BJ (cell line): Measurements from ENCODE around the gene ZBTB1. TPM values are rescaled to one million over a fixed set of nuclear protein-coding genes. Genes with fewer than 3 reads are reported as not detected.

Source experiments
- CTCF ChIA-PET: fragments of 350-600 bp; formaldehyde crosslinking; extraction: SDS; loops from one replicate; lab custom pipeline; 2021; ENCODE audit warnings: antibody characterized with exemption, inconsistent platforms; lab: Yijun Ruan, JAX
- POLR2A ChIA-PET: fragments of 300-600 bp; sonication (Branson Sonifier 250); formaldehyde crosslinking; extraction: SDS; loops from one replicate; lab custom pipeline; 2021; ENCODE audit warnings: antibody characterized with exemption; lab: Charles Lee
- DNase-seq: peaks from one replicate; pipeline ENCODE4 v3.0.0-alpha.2; 2011; ENCODE audit warnings: low read depth
- H3K27me3 ChIP-seq: 2 replicates; pipeline ENCODE4 v1.6.0; 2011; ENCODE audit warnings: low read length; ENCODE audit not compliant: control insufficient read depth, insufficient read depth
- H3K36me3 ChIP-seq: 2 replicates; pipeline ENCODE4 v1.5.1; 2011; ENCODE audit warnings: low read length; ENCODE audit not compliant: control insufficient read depth, insufficient read depth
- H3K4me3 ChIP-seq: 2 replicates; pipeline ENCODE4 v1.5.1; 2011; ENCODE audit warnings: low read depth, mild to moderate bottlenecking, control low read depth, low read length
- polyA plus RNA-seq: library from polyadenylated mRNA; depleted of rRNA; stranded (reverse); fragments of >200 nt; gene quantifications from 2 replicates; pipeline ENCODE4 v1.2.3, GENCODE V29; 2011
- TF ChIP-seq, protein P1 (sequence below): IDR thresholded peaks from 2 replicates; pipeline ENCODE4 v1.5.1; 2011; ENCODE audit warnings: low read depth, mild to moderate bottlenecking, control low read depth, inconsistent platforms, low read length, moderate library complexity; ENCODE audit not compliant: insufficient read depth

The ZBTB1 gene
- polyA plus RNA-seq, 1 experiment, result 16.0 TPM

DNA sequence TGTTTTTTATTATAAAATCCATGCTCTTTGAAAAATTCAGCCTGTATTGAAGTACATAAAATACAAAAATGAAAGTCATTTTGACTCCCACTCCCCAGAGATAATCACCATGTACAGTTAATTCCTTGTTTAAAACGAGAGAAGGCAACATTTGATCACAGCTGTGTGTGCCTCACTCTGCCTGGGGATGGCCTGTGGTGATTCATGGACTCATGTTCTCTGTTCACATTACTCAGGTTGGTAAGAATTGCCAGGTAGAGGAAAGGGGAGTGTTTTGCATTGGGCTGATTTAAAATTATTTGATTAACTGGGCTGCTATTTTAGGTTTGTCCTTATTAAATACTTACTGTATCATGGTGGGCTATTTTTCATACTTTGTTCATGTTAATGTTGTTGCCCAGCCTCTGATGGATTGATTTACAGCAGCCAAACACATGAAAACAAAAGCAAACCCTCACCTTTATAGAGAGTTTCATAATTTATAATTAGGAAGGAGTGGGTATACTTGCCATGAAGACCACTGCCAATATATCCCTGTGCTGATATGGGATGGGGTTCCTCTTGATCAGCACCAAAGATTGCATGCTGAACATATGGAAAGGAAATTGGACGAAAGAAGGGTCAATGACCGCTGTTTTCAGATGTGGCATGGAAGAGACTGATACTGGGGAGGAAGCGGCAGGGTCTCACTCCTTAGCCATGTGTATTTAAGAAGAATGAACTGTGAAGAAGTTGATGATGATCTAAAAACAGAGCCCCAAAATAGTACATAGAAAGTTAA lies 3.0 kb downstream of the ZBTB1 start:
- CTCF ChIA-PET, result interaction anchor here (1.1 to 3.9 kb wide), 3 partner anchors 79 to 164 kb away, joined by 3 to 23 read pairs (median 6); no protein-coding TSS in a partner anchor
- Histone ChIP-seq H3K36me3 (no peaks in the 10 kb centered on the region), H3K27me3 (no peaks in the 10 kb centered on the region), H3K4me3 (no peak overlapping the region)
- POLR2A ChIA-PET, result no interaction called here
- TF ChIP-seq, protein P1, sequence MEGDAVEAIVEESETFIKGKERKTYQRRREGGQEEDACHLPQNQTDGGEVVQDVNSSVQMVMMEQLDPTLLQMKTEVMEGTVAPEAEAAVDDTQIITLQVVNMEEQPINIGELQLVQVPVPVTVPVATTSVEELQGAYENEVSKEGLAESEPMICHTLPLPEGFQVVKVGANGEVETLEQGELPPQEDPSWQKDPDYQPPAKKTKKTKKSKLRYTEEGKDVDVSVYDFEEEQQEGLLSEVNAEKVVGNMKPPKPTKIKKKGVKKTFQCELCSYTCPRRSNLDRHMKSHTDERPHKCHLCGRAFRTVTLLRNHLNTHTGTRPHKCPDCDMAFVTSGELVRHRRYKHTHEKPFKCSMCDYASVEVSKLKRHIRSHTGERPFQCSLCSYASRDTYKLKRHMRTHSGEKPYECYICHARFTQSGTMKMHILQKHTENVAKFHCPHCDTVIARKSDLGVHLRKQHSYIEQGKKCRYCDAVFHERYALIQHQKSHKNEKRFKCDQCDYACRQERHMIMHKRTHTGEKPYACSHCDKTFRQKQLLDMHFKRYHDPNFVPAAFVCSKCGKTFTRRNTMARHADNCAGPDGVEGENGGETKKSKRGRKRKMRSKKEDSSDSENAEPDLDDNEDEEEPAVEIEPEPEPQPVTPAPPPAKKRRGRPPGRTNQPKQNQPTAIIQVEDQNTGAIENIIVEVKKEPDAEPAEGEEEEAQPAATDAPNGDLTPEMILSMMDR, result no peak
- DNase-seq, result no peak

DNA sequence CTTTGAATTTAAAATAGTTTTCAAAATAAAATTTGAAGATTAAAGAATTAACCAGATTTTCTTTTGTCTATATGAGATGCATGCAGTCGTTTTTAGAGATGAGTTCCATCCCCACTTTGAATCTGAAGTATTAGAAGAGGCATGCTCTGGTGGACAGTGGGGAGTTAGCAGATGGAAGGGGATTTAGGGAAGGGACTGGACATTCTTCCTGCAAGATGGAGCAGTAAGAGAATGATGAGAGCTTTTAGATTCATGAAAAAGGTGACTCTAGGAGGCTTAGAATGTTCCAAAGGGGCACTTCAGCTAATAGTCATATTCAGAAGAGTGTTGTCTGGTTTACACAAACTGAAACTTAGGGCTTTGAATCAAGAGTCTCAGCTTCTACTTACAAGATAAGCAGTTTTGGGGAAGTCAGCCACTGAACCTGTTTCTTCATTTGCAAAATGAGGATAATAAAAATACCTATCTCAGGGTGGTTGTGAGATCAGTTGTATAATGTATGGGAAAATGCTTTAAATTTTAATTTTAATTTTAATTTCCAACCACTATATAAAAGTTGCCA lies 3.7 kb downstream of the ZBTB1 start:
- H3K36me3 ChIP-seq, result no peaks in the 10 kb centered on the region
- TF ChIP-seq, protein P1, result no peak
- no peaks in the 10 kb centered on the region for H3K27me3 ChIP-seq
- ChIA-PET CTCF (interaction anchor here (1.1 to 3.9 kb wide), 3 partner anchors 80 to 165 kb away, joined by 3 to 23 read pairs (median 6); no protein-coding TSS in a partner anchor), POLR2A (no interaction called here)
- no peak overlapping the region for H3K4me3 ChIP-seq
- no peak for DNase-seq

DNA sequence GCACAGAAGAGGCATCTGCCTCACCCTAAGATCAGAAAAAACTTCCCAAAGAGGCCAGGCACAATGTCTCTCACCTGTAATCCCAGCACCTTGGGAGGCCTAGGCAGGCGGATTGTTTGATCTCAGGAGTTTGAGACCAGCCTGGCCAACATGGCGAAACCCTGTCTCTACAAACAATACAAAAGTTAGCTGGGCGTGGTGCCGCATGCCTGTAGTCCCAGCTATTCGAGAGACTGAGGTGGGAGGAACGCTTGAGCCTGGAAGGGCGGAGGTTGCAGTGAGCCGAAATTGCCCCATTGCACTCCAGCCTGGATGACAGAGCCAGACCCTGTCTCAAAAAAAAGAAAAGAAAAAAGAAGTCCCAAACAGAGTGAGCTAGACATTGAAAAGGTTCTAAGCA lies 4.5 kb downstream of the ZBTB1 start:
- POLR2A ChIA-PET, result interaction anchor here (0.6 kb wide), 1 partner anchor 82 kb away, joined by 3 read pairs; no protein-coding TSS in a partner anchor
- TF ChIP-seq, protein P1, result no peak
- DNase-seq, result no peak
- Histone ChIP-seq H3K27me3 (no peaks in the 10 kb centered on the region), H3K4me3 (no peak overlapping the region), H3K36me3 (no peaks in the 10 kb centered on the region)
- CTCF ChIA-PET, result interaction anchor here (1.1 to 3.9 kb wide), 5 partner anchors 16 to 165 kb away, joined by 3 to 23 read pairs (median 3); no protein-coding TSS in a partner anchor

DNA sequence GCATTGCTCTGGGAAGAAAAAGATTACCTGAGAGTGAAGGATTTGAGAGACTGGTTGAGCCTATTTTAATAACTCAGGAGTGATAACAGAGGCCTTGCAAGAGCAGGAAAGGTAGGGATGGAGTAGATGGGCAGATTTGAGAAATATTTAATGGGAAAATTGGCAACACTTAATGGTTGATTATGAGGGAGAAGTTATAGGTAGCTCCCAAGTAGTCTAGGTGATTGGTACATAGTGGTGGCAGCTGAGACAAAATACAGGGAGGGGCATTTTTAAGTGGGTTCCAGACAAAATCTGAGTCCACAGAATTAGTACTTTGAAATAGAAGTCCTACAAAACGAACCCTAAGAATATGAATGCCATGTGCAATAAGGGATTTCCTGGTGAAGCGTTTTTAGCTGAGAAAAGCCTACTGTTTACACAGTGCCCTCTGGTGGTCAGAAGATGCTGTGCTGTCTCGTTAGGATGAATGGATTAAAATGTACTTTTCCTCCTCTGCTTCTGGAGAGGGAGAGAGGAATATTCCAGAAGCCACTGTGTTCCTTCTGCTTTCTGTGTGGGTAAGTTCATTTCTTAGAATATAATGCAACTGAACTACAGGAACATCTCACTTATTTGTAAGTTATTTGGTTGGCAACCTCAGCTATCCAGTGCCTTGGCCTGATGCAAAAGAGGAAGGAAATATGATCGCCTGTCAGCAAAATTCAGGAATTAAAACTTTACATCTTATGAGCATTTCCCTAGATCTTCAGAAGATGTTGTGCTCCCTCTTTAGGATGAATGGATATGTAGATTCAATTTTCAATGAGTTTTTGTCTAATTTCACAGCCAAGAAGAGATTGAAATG lies 6.5 kb downstream of the ZBTB1 start:
- no peak for DNase-seq
- Histone ChIP-seq H3K27me3 (no peaks in the 10 kb centered on the region), H3K4me3 (no peak overlapping the region), H3K36me3 (no peaks in the 10 kb centered on the region)
- CTCF ChIA-PET, result interaction anchor here (0.6 to 3.9 kb wide), 28 partner anchors 10 to 791 kb away, joined by 3 to 26 read pairs (median 4); no protein-coding TSS in a partner anchor
- POLR2A ChIA-PET, result interaction anchor here (0.6 kb wide), 1 partner anchor 124 kb away, joined by 4 read pairs; no protein-coding TSS in a partner anchor
- TF ChIP-seq, protein P1, result peak; percentile 90
